ENCODE results near the gene TSLP. TPM values are rescaled to one million over a fixed set of nuclear protein-coding genes. Genes with fewer than 3 reads are reported as not detected.

TSLP gene
- total and polyA plus RNA-seq, 2 experiments from 2014 or later: 0.30 to 0.78 TPM

GRCh38 chr5:111120911-111121310, 49.4 kb downstream of the TSLP start:
- no peaks in the 10 kb centered on the region for H3K9me3 ChIP-seq (ENCODE audit: low read depth)
- H3K27me3 ChIP-seq: no peaks in the 10 kb centered on the region
- no peaks in the 10 kb centered on the region for H3K4me1 ChIP-seq (ENCODE audit: low read depth)
- TF ChIP-seq CTCF (IDR thresholded peaks at IDR 0.05; ENCODE audit: low read depth, low read length): no peak
- no peak for DNase-seq (ENCODE audit: low read depth in 1 of 2, low spot score in 1 of 2)
- peaks cover 76% of the 10 kb centered on the region for H3K36me3 ChIP-seq
- H3K27ac ChIP-seq: no peak overlapping the region
- H3K4me3 ChIP-seq: no peak overlapping the region

GRCh38 chr5:111121926-111122325, 50.4 kb downstream of the TSLP start:
- no peak for DNase-seq (ENCODE audit: low read depth in 1 of 2, low spot score in 1 of 2)
- Histone ChIP-seq H3K9me3 (ENCODE audit: low read depth) (no peaks in the 10 kb centered on the region), H3K27me3 (no peaks in the 10 kb centered on the region), H3K27ac (no peak overlapping the region), H3K4me1 (ENCODE audit: low read depth) (no peaks in the 10 kb centered on the region), H3K4me3 (no peak overlapping the region), H3K36me3 (peaks cover 77% of the 10 kb centered on the region)
- TF ChIP-seq CTCF (IDR thresholded peaks at IDR 0.05; ENCODE audit: low read depth, low read length): no peak

DNA sequence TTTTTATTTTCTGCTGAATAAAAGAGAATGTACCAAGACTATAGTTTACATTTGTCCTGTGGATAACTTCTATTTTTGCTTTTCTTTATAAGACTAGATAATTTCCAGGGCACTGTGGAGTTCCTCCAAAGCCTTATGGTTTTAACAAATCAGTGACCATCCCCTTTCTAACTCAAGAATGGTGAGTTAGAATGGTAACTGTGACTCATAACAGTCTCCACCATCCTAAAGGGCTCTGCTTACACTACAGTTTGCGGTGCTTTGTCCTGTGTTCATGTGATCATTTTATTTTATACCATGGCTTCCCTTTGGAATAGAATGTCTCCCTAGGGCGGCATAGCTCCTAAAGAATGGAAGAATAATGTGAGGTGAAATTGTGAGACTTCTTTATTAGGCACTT, 50.9 kb downstream of the TSLP start:
- no peak for DNase-seq (ENCODE audit: low read depth in 1 of 2, low spot score in 1 of 2)
- Histone ChIP-seq H3K27ac (no peak overlapping the region), H3K36me3 (peaks cover 80% of the 10 kb centered on the region), H3K4me1 (ENCODE audit: low read depth) (no peaks in the 10 kb centered on the region), H3K4me3 (no peak overlapping the region), H3K27me3 (no peaks in the 10 kb centered on the region), H3K9me3 (ENCODE audit: low read depth) (no peaks in the 10 kb centered on the region)
- TF ChIP-seq CTCF (IDR thresholded peaks at IDR 0.05; ENCODE audit: low read depth, low read length): no peak

DNA sequence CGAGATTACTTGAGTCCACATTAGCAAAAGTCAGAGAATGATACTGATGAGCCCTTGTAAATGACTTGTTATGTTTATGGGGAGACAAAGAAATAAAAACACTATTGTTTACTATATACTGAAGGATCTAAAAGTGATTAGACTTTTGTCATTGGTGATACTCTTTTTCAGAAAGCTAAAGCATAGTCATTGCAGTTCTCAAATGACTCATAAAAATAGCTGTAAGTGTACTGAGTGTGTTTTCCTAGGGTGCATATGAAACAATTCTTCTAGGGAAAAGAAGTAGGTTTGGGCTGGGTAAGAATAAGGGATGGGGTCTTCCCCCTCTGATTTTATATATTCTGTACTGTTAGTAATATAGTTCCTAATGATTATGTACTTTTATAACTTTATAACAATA, 53.3 kb downstream of the TSLP start:
- no peak for DNase-seq (ENCODE audit: low read depth in 1 of 2, low spot score in 1 of 2)
- TF ChIP-seq CTCF (IDR thresholded peaks at IDR 0.05; ENCODE audit: low read depth, low read length): no peak
- Histone ChIP-seq H3K27me3 (no peaks in the 10 kb centered on the region), H3K4me3 (no peak overlapping the region), H3K27ac (no peak overlapping the region), H3K9me3 (ENCODE audit: low read depth) (no peaks in the 10 kb centered on the region), H3K36me3 (peaks cover 70% of the 10 kb centered on the region), H3K4me1 (ENCODE audit: low read depth) (no peaks in the 10 kb centered on the region)

- no peak overlapping the region for H3K4me3 ChIP-seq
- H3K9me3 ChIP-seq (ENCODE audit: low read depth): no peaks in the 10 kb centered on the region
- H3K4me1 ChIP-seq (ENCODE audit: low read depth): no peaks in the 10 kb centered on the region
- H3K27me3 ChIP-seq: no peaks in the 10 kb centered on the region
- TF ChIP-seq CTCF (IDR thresholded peaks at IDR 0.05; ENCODE audit: low read depth, low read length): no peak
- no peak overlapping the region for H3K27ac ChIP-seq
- no peak for DNase-seq (ENCODE audit: low read depth in 1 of 2, low spot score in 1 of 2)
- H3K36me3 ChIP-seq: peaks cover 49% of the 10 kb centered on the region
Observed at GRCh38 chr5:111126896-111127295, 55.4 kb downstream of the TSLP start.

Other genes starting within 250 kb of the TSLP start
- gene WDR36, start 20.6 kb downstream of the TSLP start, total RNA-seq: 12.5 and 14.9 TPM in 2 replicates
- 14.1 and 15.0 TPM in 2 replicates for gene WDR36, start 20.6 kb downstream of the TSLP start, polyA plus RNA-seq
- 0.99 and 2.1 TPM in 2 replicates for gene CAMK4, start 152.7 kb downstream of the TSLP start, total RNA-seq
- 0.67 and 1.7 TPM in 2 replicates for gene CAMK4, start 152.7 kb downstream of the TSLP start, polyA plus RNA-seq